H1 (cell line): Measurements from ENCODE around the gene RECK. TPM values are rescaled to one million over a fixed set of nuclear protein-coding genes. Genes with fewer than 3 reads are reported as not detected.
A peak's percentile ranks its signal among the peaks of the same experiment; 100 is the strongest.

ENCODE experiments used
- CTCF ChIA-PET: fragments of 300-600 bp; sonication (Branson Sonifier 250); formaldehyde crosslinking; loops from one replicate; lab custom pipeline; 2021; ENCODE audit not compliant: partially characterized antibody; lab: Charles Lee
- POLR2A ChIA-PET: fragments of 300-600 bp; sonication (Branson Sonifier 250); formaldehyde crosslinking; loops from one replicate; lab custom pipeline; 2021; ENCODE audit warnings: inconsistent platforms; ENCODE audit not compliant: partially characterized antibody; lab: Charles Lee
- DNase-seq, 2 experiments: peaks; one replicate each; pipeline versions ENCODE4 v3.0.0 to v3.0.0-alpha.2; 2010 to 2022; ENCODE audit warnings: low spot score in 2 of 2, low read depth in 1 of 2, mixed read lengths in 1 of 2
- FAIRE-seq: peaks from 2 replicates; lab custom pipeline; 2011; peaks lifted over from hg19 to GRCh38; lab: Jason Lieb, UNC
- H2AFZ ChIP-seq: 2 replicates; pipeline ENCODE4 v1.8.1; 2012; ENCODE audit warnings: low read length, inconsistent platforms
- H2AK5ac ChIP-seq: 2 replicates; pipeline ENCODE4 v1.6.1; 2013; ENCODE audit warnings: low read depth, low read length
- H2BK120ac ChIP-seq: replicated peaks from 2 replicates; pipeline ENCODE3; 2013; ENCODE audit warnings: low read depth, low read length, inconsistent platforms
- H2BK12ac ChIP-seq: 2 replicates; pipeline ENCODE4 v1.6.1; 2013; ENCODE audit warnings: low read depth, low read length
- H2BK15ac ChIP-seq: 2 replicates; pipeline ENCODE4 v1.6.1; 2013; ENCODE audit warnings: low read length
- H2BK20ac ChIP-seq: 2 replicates; pipeline ENCODE4 v1.6.1; 2013; ENCODE audit warnings: low read length
- H2BK5ac ChIP-seq: 2 replicates; pipeline ENCODE4 v1.6.1; 2013; ENCODE audit warnings: low read depth, low read length
- H3K14ac ChIP-seq: 2 replicates; pipeline ENCODE4 v1.6.1; 2013; ENCODE audit warnings: inconsistent platforms; ENCODE audit not compliant: insufficient read length
- H3K18ac ChIP-seq: 2 replicates; pipeline ENCODE4 v1.6.1; 2013; ENCODE audit warnings: low read length; ENCODE audit errors: extremely low read depth
- H3K23ac ChIP-seq: 2 replicates; pipeline ENCODE4 v1.6.1; 2013; ENCODE audit warnings: inconsistent platforms; ENCODE audit not compliant: insufficient read length
- H3K23me2 ChIP-seq: 2 replicates; pipeline ENCODE4 v1.6.1; 2013; ENCODE audit warnings: low read depth, low read length
- H3K27ac ChIP-seq: 2 replicates; pipeline ENCODE4 v1.6.1; 2011; ENCODE audit warnings: low read depth, low read length, inconsistent platforms
- H3K27me3 ChIP-seq, 4 experiments: replicated peaks in 1 of 4; 1 replicate in 1 of 4; 2 replicates in 3 of 4; pipeline versions ENCODE4 v1.6.1 to v1.8.1; 2011 to 2013; ENCODE audit warnings: low read length in 3 of 4, mild to moderate bottlenecking in 3 of 4, inconsistent platforms in 2 of 4, mixed read lengths in 2 of 4, moderate library complexity in 1 of 4; ENCODE audit not compliant: control insufficient read depth in 3 of 4, insufficient read depth in 3 of 4; ENCODE audit errors: extremely low read depth in 1 of 4
- H3K36me3 ChIP-seq, 4 experiments: 2 replicates each; pipeline versions ENCODE4 v1.6.1 to v1.8.1; 2011 to 2013; ENCODE audit warnings: mild to moderate bottlenecking in 4 of 4, low read length in 3 of 4, moderate library complexity in 2 of 4, control low read depth in 1 of 4, inconsistent platforms in 1 of 4; ENCODE audit not compliant: insufficient read depth in 4 of 4, control insufficient read depth in 2 of 4
- H3K4ac ChIP-seq: replicated peaks from 2 replicates; pipeline ENCODE3; 2013; ENCODE audit warnings: low read length, low read depth, mixed read lengths, inconsistent platforms; ENCODE audit not compliant: insufficient read length
- H3K4me1 ChIP-seq, 4 experiments: replicated peaks in 1 of 4; 1 replicate in 1 of 4; 2 replicates in 3 of 4; pipeline versions ENCODE4 v1.6.1 to v1.8.1; 2011 to 2013; ENCODE audit warnings: low read length in 3 of 4, inconsistent platforms in 2 of 4, mixed read lengths in 1 of 4; ENCODE audit not compliant: insufficient read depth in 4 of 4, control insufficient read depth in 3 of 4
- H3K4me2 ChIP-seq, 2 experiments: 2 replicates each; pipeline versions ENCODE4 v1.6.1 to v1.8.1; 2011 to 2013; ENCODE audit warnings: low read depth in 2 of 2, low read length in 2 of 2, control low read depth in 1 of 2, inconsistent platforms in 1 of 2, mild to moderate bottlenecking in 1 of 2; ENCODE audit not compliant: insufficient read depth in 1 of 2
- H3K4me3 ChIP-seq, 4 experiments: fragments of 200-600, 300-600 bp in 1 of 4; sonication (generic), shearing (Covaris generic), sonication (Bioruptor Twin) in 1 of 4; 2 replicates each; pipeline versions ENCODE4 v1.5.1 to v1.8.1; 2011 to 2016; ENCODE audit warnings: low read length in 4 of 4, low read depth in 3 of 4, control low read depth in 2 of 4, inconsistent platforms in 2 of 4, mild to moderate bottlenecking in 2 of 4, mixed read lengths in 1 of 4, moderate library complexity in 1 of 4; ENCODE audit not compliant: insufficient read depth in 2 of 4; ENCODE audit errors: extremely low read depth in 1 of 4
- H3K56ac ChIP-seq: replicated peaks from 2 replicates; pipeline ENCODE3; 2013; ENCODE audit warnings: low read depth, mild to moderate bottlenecking, mixed read lengths, low read length, inconsistent platforms; ENCODE audit not compliant: insufficient read length
- H3K79me1 ChIP-seq: 2 replicates; pipeline ENCODE4 v1.6.1; 2013; ENCODE audit warnings: low read depth, low read length, control low read depth
- H3K79me2 ChIP-seq, 2 experiments: 2 replicates each; pipeline versions ENCODE4 v1.6.1 to v1.8.1; 2012 to 2013; ENCODE audit warnings: low read length in 2 of 2, mild to moderate bottlenecking in 2 of 2, inconsistent platforms in 1 of 2; ENCODE audit not compliant: insufficient read depth in 2 of 2, control insufficient read depth in 1 of 2
- H3K9ac ChIP-seq, 4 experiments: replicated peaks in 1 of 4; 1 replicate in 1 of 4; 2 replicates in 3 of 4; pipeline versions ENCODE4 v1.6.1 to v1.8.1; 2011 to 2013; ENCODE audit warnings: low read depth in 3 of 4, low read length in 3 of 4, control low read depth in 2 of 4, mild to moderate bottlenecking in 2 of 4, moderate library complexity in 2 of 4, inconsistent platforms in 1 of 4; ENCODE audit errors: extremely low read depth in 1 of 4
- H3K9me3 ChIP-seq, 2 experiments: 2 replicates each; pipeline versions ENCODE4 v1.6.1 to v1.8.1; 2012 to 2013; ENCODE audit warnings: mild to moderate bottlenecking in 2 of 2, moderate library complexity in 2 of 2, control low read depth in 1 of 2, inconsistent platforms in 1 of 2, low read depth in 1 of 2, low read length in 1 of 2, mixed read lengths in 1 of 2; ENCODE audit not compliant: insufficient read depth in 2 of 2
- H4K20me1 ChIP-seq, 2 experiments: replicated peaks in 1 of 2; 2 replicates each; pipeline versions ENCODE3 to v1.8.1; 2011 to 2013; ENCODE audit warnings: inconsistent platforms in 2 of 2, low read length in 2 of 2, mild to moderate bottlenecking in 1 of 2; ENCODE audit not compliant: insufficient read depth in 2 of 2, control insufficient read depth in 1 of 2
- H4K5ac ChIP-seq: 2 replicates; pipeline ENCODE4 v1.6.1; 2013; ENCODE audit warnings: low read length, low read depth, mixed read lengths, inconsistent platforms; ENCODE audit not compliant: insufficient read length
- H4K8ac ChIP-seq: 2 replicates; pipeline ENCODE4 v1.8.0; 2013; ENCODE audit warnings: mild to moderate bottlenecking, moderate library complexity, low read length, inconsistent platforms; ENCODE audit not compliant: insufficient read depth; ENCODE audit errors: extremely low read depth
- H4K91ac ChIP-seq: replicated peaks from 2 replicates; pipeline ENCODE3; 2013; ENCODE audit warnings: low read length, mixed read lengths, inconsistent platforms; ENCODE audit not compliant: insufficient read length
- EZH2 ChIP-seq: fragments of 200-600 bp; sonication (generic); IDR thresholded peaks from 2 replicates; pipeline ENCODE4 v1.7.1; 2012; ENCODE audit warnings: low read depth, mild to moderate bottlenecking, moderate library complexity, low read length, inconsistent platforms; ENCODE audit not compliant: severe bottlenecking
- SP2 ChIP-seq: IDR thresholded peaks from 2 replicates; pipeline ENCODE4 v1.6.1; 2012; ENCODE audit warnings: mild to moderate bottlenecking, low read length, inconsistent platforms
- WGBS, 2 experiments: shearing (Covaris generic) in 1 of 2; methylation state at CpG; one replicate each; pipeline versions ENCODE4 v1.1.6 to v1.1.7; 2013 to 2015; ENCODE audit warnings: low lambda C conversion rate in 2 of 2, mixed read lengths in 2 of 2, inconsistent platforms in 1 of 2, low coverage in 1 of 2, missing lambda C conversion rate in 1 of 2; ENCODE audit not compliant: insufficient replicate concordance in 2 of 2, insufficient coverage in 1 of 2, insufficient read length in 1 of 2; ENCODE audit errors: extremely low coverage in 1 of 2, missing lambda C conversion rate in 1 of 2; 5-methylcytosine and 5-hydroxymethylcytosine counted together
- polyA plus RNA-seq, 7 experiments: library from polyadenylated mRNA; depleted of rRNA in 3 of 7; stranded (reverse) in 5 of 7; unstranded in 2 of 7; fragments of >200 nt in 5 of 7; fragments of 200-250 nt in 2 of 7; gene quantifications; 1 replicate in 5 of 7; 2 replicates in 1 of 7; 4 replicates in 1 of 7; pipeline versions ENCODE4 v1.2.1 to v1.2.3, GENCODE V29; 2011 to 2013; ENCODE audit warnings: missing spikeins in 2 of 7, mixed read lengths in 2 of 7
- total RNA-seq: library from RNA; stranded (reverse); fragmentation: NEBNext Ultra II Directional; extraction: Animal tissue kit (Norgen Biotek cat#: 25700); gene quantifications from 2 replicates; pipeline ENCODE4 v1.2.1, GENCODE V29; 2021

Gene RECK
- total and polyA plus RNA-seq, 2 of the 8 experiments (the other 6 are each of a cell fraction or from before 2014, with no cell fraction given) = 5.4 to 9.8 TPM

DNA sequence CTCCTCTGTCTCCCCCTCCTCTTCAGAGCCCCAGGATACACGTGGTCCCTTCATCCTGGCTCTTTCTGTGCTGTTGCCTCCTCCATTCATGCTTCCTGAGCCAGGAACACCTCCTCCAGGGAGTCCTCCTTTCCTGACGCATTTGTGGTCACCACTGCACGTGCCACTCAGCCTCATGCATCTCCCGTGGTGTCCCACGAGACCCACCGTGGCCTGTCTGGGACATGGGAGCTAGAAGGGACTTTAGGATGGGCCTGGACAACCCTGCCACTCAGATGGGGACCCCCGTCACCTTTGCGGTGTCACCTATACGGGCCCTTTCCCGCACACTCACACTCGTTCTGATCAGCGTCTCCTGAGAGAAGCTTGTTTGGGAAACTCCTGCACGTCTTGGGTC lies 106.5 kb downstream of the RECK start:
- Histone ChIP-seq H2BK5ac (no peak overlapping the region), H4K8ac (no peak overlapping the region), H4K5ac (no peak overlapping the region), H3K4ac (no peak overlapping the region), H2AFZ (no peak overlapping the region), H3K27ac (no peak overlapping the region), H3K36me3 (no peaks in the 10 kb centered on the region; a peak in 1 of 8 replicates), H3K56ac (no peak overlapping the region), H3K4me2 (no peak overlapping the region), H3K9ac (no peak overlapping the region), H3K18ac (peak overlapping the region; percentile 7; the same call in 1 of the 2 replicates), H2BK20ac (no peak overlapping the region), H3K23me2 (peaks cover 4% of the 10 kb centered on the region; the same call in 1 of the 2 replicates), H4K91ac (no peak overlapping the region), H3K27me3 (peaks cover 7 to 17% (median 11%) of the 10 kb centered on the region in 4 experiments), H3K4me1 (no peaks in the 10 kb centered on the region), H2BK15ac (no peak overlapping the region), H3K79me1 (no peaks in the 10 kb centered on the region), H3K4me3 (no peak overlapping the region), H3K23ac (no peak overlapping the region), H3K9me3 (peaks cover 0 to 7% of the 10 kb centered on the region in 2 experiments; a peak in 2 of 4 replicates), H2BK12ac (no peak overlapping the region; the same call in 1 of the 2 replicates), H2BK120ac (no peak overlapping the region), H2AK5ac (no peak overlapping the region), H3K14ac (no peak overlapping the region), H4K20me1 (peaks cover 3 to 4% of the 10 kb centered on the region in 2 experiments), H3K79me2 (no peaks in the 10 kb centered on the region)
- TF ChIP-seq SP2 (no peak), EZH2 (no peak)
- ChIA-PET POLR2A (interaction anchor here (3.7 kb wide), 1 partner anchor 22 kb away, joined by 19 read pairs; no protein-coding TSS in a partner anchor), CTCF (interaction anchor here (0.5 to 6.7 kb wide), 6 partner anchors 11 to 104 kb away, joined by 3 to 58 read pairs (median 7); partner anchors contain the start of gene CCIN)
- no peak for FAIRE-seq
- DNase-seq = no peak
- WGBS, 2 experiments = 89% methylated on average over 13 of the region's 13 CpGs; no CpG with 5 or more reads in 1 of the 2 experiments
